ENCODE data around the gene CSAD. TPM values are rescaled to one million over a fixed set of nuclear protein-coding genes. Genes with fewer than 3 reads are reported as not detected.
"Not testable (repeated sequence)": the region's sequence is repeated elsewhere in the genome, so short reads cannot be mapped to it uniquely, and the experiment has no call there.

The CSAD gene
- total and polyA plus RNA-seq, 2 donors (not counting 3 experiments of a cell fraction or from before 2014, with no cell fraction given), result 21.1 to 24.4 TPM

GRCh38 chr12:53169644-53170043 is 11.1 kb downstream of the CSAD start:
- Histone ChIP-seq H2AFZ (ENCODE audit: low read depth, low read length) (no peak overlapping the region), H3K79me2 (ENCODE audit: control insufficient read depth, insufficient read depth, low read length) (no peaks in the 10 kb centered on the region), H3K4me1 (ENCODE audit: control insufficient read depth, extremely low read depth, insufficient read depth, low read length) (no peaks in the 10 kb centered on the region), H3K27me3 (ENCODE audit: control insufficient read depth in 2 of 2, insufficient read depth in 2 of 2, low read length in 2 of 2) (no peaks in the 10 kb centered on the region), H3K9me1 (replicated peaks; ENCODE audit: control insufficient read depth, extremely low read depth, insufficient read depth, low read length) (no peaks in the 10 kb centered on the region), H3K27ac (ENCODE audit: insufficient read depth, low read depth, low read length) (no peak overlapping the region), H3K9ac (replicated peaks; ENCODE audit: extremely low read depth, insufficient read depth, low read length) (no peak overlapping the region), H3K36me3 (ENCODE audit: control insufficient read depth in 2 of 2, extremely low read depth in 1 of 2, insufficient read depth in 2 of 2, low read length in 2 of 2) (peaks cover 0 to 7% of the 10 kb centered on the region in 2 experiments), H3K9me3 (replicated peaks; ENCODE audit: control insufficient read depth, insufficient read depth, low read length) (no peaks in the 10 kb centered on the region), H3K4me2 (ENCODE audit: insufficient read depth, low read length) (no peak overlapping the region), H3K4me3 (replicated peaks in 1 of 3; ENCODE audit: insufficient read depth in 1 of 3, low read depth in 1 of 3, low read length in 3 of 3) (no peak overlapping the region), H4K20me1 (replicated peaks; ENCODE audit: control insufficient read depth, extremely low read depth, insufficient read depth, low read length) (no peaks in the 10 kb centered on the region)
- no TSS peak for BruUV-seq (replicated peaks)
- intact Hi-C loops (cut with micrococcal nuclease), result no loop called here
- ChIA-PET POLR2A (no interaction called here), CTCF (no interaction called here)
- no peak for TF ChIP-seq JUN (IDR thresholded peaks at IDR 0.05; ENCODE audit: borderline replicate concordance, insufficient read depth, insufficient read length, low read depth)
- dilution Hi-C loops (cut with MboI; ENCODE audit: extremely low pct_ligation_motif_present, low sequenced_read_pairs), result no loop called here
- DNase-seq (ENCODE audit: low read depth, low spot score) (no peak), FAIRE-seq (no peak)

GRCh38 chr12:53166837-53167236 is 13.9 kb downstream of the CSAD start:
- intact Hi-C loops (cut with micrococcal nuclease) (no loop called here), dilution Hi-C loops (cut with MboI; ENCODE audit: extremely low pct_ligation_motif_present, low sequenced_read_pairs) (no loop called here)
- Histone ChIP-seq H3K9ac (replicated peaks; ENCODE audit: extremely low read depth, insufficient read depth, low read length) (no peak overlapping the region), H4K20me1 (replicated peaks; ENCODE audit: control insufficient read depth, extremely low read depth, insufficient read depth, low read length) (no peaks in the 10 kb centered on the region), H3K9me3 (replicated peaks; ENCODE audit: control insufficient read depth, insufficient read depth, low read length) (no peaks in the 10 kb centered on the region), H2AFZ (ENCODE audit: low read depth, low read length) (no peak overlapping the region), H3K4me1 (ENCODE audit: control insufficient read depth, extremely low read depth, insufficient read depth, low read length) (no peaks in the 10 kb centered on the region), H3K4me2 (ENCODE audit: insufficient read depth, low read length) (no peak overlapping the region), H3K27me3 (ENCODE audit: control insufficient read depth in 2 of 2, insufficient read depth in 2 of 2, low read length in 2 of 2) (no peaks in the 10 kb centered on the region), H3K36me3 (ENCODE audit: control insufficient read depth in 2 of 2, extremely low read depth in 1 of 2, insufficient read depth in 2 of 2, low read length in 2 of 2) (peaks cover 0 to 5% of the 10 kb centered on the region in 2 experiments), H3K27ac (ENCODE audit: insufficient read depth, low read depth, low read length) (no peak overlapping the region), H3K79me2 (ENCODE audit: control insufficient read depth, insufficient read depth, low read length) (no peaks in the 10 kb centered on the region), H3K4me3 (replicated peaks in 1 of 3; ENCODE audit: insufficient read depth in 1 of 3, low read depth in 1 of 3, low read length in 3 of 3) (no peak overlapping the region), H3K9me1 (replicated peaks; ENCODE audit: control insufficient read depth, extremely low read depth, insufficient read depth, low read length) (no peaks in the 10 kb centered on the region)
- no TSS peak for BruUV-seq (replicated peaks)
- TF ChIP-seq CTCF (IDR thresholded peaks at IDR 0.05; ENCODE audit: extremely low read depth in 1 of 2, insufficient read depth in 1 of 2, low read depth in 1 of 2, low read length in 2 of 2) (no peak), EZH2 (IDR thresholded peaks at IDR 0.05; ENCODE audit: borderline replicate concordance, low read depth, low read length, severe bottlenecking) (no peak)
- DNase-seq (ENCODE audit: low read depth, low spot score), result no peak
- no peak for FAIRE-seq
- ChIA-PET POLR2A (no interaction called here), CTCF (interaction anchor here (1.7 kb wide), 1 partner anchor 26 kb away, joined by 4 read pairs; no protein-coding TSS in a partner anchor)

- CTCF ChIA-PET, result interaction anchor here (1.3 to 7.5 kb wide), 2 partner anchors 27 to 34 kb away, joined by 4 to 249 read pairs; no protein-coding TSS in a partner anchor
- not testable (repeated sequence) for H3K4me3 ChIP-seq (replicated peaks in 1 of 3; ENCODE audit: insufficient read depth in 1 of 3, low read depth in 1 of 3, low read length in 3 of 3)
Measured at GRCh38 chr12:53163008-53163407, 17.7 kb downstream of the CSAD start.

More at GRCh38 chr12:53163008-53163407, 17.7 kb downstream of the CSAD start:
- H2AFZ ChIP-seq (ENCODE audit: low read depth, low read length); dilution Hi-C loops (cut with MboI; ENCODE audit: extremely low pct_ligation_motif_present, low sequenced_read_pairs); H3K79me2 ChIP-seq (ENCODE audit: control insufficient read depth, insufficient read depth, low read length); H3K27me3 ChIP-seq (ENCODE audit: control insufficient read depth in 2 of 2, insufficient read depth in 2 of 2, low read length in 2 of 2); H3K36me3 ChIP-seq (ENCODE audit: control insufficient read depth in 2 of 2, extremely low read depth in 1 of 2, insufficient read depth in 2 of 2, low read length in 2 of 2); intact Hi-C loops (cut with micrococcal nuclease); H3K9me1 ChIP-seq (replicated peaks; ENCODE audit: control insufficient read depth, extremely low read depth, insufficient read depth, low read length); H3K4me2 ChIP-seq (ENCODE audit: insufficient read depth, low read length); BruUV-seq (replicated peaks); H4K20me1 ChIP-seq (replicated peaks; ENCODE audit: control insufficient read depth, extremely low read depth, insufficient read depth, low read length); POLR2A ChIA-PET; FAIRE-seq; H3K9ac ChIP-seq (replicated peaks; ENCODE audit: extremely low read depth, insufficient read depth, low read length); DNase-seq (ENCODE audit: low read depth, low spot score); H3K4me1 ChIP-seq (ENCODE audit: control insufficient read depth, extremely low read depth, insufficient read depth, low read length); H3K9me3 ChIP-seq (replicated peaks; ENCODE audit: control insufficient read depth, insufficient read depth, low read length); H3K27ac ChIP-seq (ENCODE audit: insufficient read depth, low read depth, low read length): not testable (repeated sequence)

Measured in endothelial cell of umbilical vein (primary cell).